Suppressor macrophage treated with lipopolysaccharide for 4 hours (primary cell): ENCODE results near the gene BACE2.

Experiments
- DNase-seq: peaks from one replicate; pipeline ENCODE4 v3.0.0-alpha.2; 2020

The BACE2 gene

GRCh38 chr21:41325138-41325912 lies 157.4 kb downstream of the BACE2 start:
- DNase-seq: no peak

- no peak for DNase-seq
Measured at GRCh38 chr21:41326414-41327080, 158.6 kb downstream of the BACE2 start.

- DNase-seq: no peak
Measured at GRCh38 chr21:41327753-41328152, 159.8 kb downstream of the BACE2 start.

GRCh38 chr21:41328660-41329607 lies 161.0 kb downstream of the BACE2 start:
- no peak for DNase-seq
